Measurements from ENCODE around the gene RNASE13.

DNA sequence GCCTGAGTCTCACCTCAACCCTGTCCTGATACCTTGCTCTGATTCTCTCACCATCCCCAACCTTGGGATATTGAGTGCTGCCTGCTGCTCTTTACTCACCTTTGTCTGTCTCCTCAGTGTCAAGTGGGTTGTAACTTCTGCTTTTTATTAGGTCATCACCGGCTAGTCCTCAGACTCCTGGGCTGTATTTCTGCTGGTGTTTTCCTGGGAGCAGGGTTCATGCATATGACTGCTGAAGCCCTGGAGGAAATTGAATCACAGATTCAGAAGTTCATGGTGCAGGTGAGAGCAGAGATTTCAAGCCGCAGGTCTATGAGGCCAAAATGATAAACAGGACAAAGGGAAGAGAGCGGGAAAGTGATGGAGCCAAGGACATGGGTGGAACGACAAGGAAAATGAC is 35.0 kb downstream of the RNASE13 start:
- TF ChIP-seq, protein P1, sequence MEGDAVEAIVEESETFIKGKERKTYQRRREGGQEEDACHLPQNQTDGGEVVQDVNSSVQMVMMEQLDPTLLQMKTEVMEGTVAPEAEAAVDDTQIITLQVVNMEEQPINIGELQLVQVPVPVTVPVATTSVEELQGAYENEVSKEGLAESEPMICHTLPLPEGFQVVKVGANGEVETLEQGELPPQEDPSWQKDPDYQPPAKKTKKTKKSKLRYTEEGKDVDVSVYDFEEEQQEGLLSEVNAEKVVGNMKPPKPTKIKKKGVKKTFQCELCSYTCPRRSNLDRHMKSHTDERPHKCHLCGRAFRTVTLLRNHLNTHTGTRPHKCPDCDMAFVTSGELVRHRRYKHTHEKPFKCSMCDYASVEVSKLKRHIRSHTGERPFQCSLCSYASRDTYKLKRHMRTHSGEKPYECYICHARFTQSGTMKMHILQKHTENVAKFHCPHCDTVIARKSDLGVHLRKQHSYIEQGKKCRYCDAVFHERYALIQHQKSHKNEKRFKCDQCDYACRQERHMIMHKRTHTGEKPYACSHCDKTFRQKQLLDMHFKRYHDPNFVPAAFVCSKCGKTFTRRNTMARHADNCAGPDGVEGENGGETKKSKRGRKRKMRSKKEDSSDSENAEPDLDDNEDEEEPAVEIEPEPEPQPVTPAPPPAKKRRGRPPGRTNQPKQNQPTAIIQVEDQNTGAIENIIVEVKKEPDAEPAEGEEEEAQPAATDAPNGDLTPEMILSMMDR (conservative IDR thresholded peaks at IDR 0.05; ENCODE audit: low read depth, low read length), result no peak
- TF ChIP-seq EZH2 (IDR thresholded peaks at IDR 0.05; ENCODE audit: borderline replicate concordance, low read depth, low read length, poor library complexity, severe bottlenecking), result no peak
